ENCODE data around the gene MKNK2.
"Not testable (repeated sequence)": the region's sequence is repeated elsewhere in the genome, so short reads cannot be mapped to it uniquely, and the experiment has no call there.

The MKNK2 gene

DNA sequence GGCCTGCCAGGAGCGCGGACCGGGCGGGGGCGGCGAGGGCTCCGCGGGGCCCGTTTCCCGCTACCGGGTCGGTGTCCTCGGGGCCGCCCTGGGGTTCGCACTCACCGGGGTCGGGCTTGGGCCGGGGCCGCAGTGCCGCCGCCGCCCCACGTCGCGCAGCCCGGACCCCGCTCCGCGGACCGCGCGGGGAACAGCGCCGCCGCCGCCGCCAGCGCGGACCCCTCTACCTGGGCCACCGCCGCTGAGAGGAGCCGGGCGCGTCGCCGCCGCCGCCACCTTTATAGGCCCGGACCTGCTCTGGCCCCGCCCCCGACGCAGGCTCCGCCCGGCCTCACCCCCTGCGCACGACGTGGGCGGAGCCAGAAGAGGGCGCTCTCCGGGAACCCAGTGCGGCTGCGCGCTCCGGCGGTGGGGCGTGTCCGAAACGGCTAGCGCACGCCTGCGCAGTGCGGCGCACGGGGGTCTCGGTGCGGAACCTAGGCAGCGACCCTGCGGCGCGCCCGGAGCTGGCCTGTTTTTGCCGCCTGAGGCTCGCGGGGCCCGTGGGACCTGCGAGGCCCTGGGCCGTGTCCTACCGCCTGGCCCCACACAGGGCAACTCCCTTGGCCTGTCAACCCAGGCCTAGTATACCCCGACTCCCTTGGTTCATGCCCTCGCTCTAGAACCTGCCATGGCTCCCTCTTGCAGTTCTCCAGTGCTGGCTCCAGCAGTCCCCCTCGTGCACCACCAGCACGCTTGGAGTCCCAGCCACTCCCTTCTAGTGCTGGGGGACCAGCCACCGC lies at the start of gene MKNK2:
TSS of gene MKNK2 (minus strand) at position 254 of the 782 bp plus-strand sequence. CDS start 393 bp downstream, outside the sequence.
- DNase-seq, result peak; percentile 83

DNA sequence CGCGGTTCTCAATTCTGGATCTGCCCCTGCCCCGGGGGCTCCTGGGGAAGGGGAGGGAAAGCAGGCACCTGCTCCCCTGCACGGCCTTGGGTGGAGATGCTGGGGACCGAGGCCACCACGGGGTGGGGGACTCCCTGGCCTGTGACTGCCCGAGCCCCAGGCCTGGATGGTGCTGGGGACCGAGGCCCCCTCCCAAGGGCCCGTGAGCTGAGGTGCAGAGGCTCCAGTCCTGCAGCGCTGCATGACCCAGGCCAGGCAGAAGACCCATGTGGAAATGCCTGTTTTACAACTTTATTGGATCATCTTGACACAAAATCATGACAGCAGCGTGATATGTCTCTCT lies 49.6 kb upstream of the MKNK2 start:
- DNase-seq, result no peak

DNA sequence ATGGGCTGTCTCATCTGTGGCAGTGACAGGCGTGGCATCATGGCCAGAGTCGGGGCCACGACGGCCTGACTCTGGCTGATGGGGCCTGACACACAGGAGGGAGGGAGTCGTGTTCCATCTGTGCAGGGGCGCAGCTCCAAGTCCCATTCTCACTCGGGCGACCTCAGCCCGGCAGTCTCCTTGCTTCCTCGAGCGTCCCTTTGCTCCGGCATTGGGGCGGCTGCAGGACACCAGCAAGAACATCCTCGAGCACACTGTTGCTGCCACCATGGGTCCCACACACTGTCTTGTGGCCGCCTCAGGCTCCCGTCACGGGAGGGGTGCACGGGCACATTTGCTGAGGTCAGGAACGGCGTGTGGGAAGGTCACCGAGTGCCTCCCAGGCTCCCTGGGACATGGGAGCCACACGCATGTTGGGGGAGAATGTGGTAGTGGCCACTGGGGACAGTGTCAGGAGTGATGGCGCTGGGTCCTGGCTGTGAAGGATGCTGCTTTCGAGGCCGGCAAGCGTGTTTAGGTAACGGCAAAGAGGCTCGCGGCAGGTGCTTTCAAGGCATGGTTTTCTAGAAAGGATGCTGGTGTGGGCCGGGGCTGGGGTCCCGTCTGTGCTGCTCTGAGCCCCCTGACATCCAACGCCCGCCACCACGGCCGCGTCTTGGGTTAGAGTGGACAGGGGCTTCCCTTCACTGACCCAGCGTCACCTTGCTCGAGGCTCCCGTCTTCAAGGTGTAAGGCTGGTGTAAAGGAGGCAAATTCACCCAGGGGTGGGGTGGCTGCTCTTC lies 49.1 kb upstream of the MKNK2 start:
- DNase-seq, result no peak

DNA sequence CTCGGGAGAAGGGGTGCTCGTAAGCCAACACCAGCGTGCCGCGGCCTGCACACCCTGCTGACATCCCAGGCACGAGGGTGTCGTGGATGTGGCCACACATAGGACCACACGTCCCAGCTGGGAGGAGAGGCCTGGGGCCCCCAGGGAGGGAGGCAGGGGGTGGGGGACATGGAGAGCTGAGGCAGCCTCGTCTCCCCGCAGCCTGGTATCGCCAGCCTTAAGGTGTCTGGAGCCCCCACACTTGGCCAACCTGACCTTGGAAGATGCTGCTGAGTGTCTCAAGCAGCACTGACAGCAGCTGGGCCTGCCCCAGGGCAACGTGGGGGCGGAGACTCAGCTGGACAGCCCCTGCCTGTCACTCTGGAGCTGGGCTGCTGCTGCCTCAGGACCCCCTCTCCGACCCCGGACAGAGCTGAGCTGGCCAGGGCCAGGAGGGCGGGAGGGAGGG lies 48.0 kb upstream of the MKNK2 start:
- DNase-seq, result no peak

DNA sequence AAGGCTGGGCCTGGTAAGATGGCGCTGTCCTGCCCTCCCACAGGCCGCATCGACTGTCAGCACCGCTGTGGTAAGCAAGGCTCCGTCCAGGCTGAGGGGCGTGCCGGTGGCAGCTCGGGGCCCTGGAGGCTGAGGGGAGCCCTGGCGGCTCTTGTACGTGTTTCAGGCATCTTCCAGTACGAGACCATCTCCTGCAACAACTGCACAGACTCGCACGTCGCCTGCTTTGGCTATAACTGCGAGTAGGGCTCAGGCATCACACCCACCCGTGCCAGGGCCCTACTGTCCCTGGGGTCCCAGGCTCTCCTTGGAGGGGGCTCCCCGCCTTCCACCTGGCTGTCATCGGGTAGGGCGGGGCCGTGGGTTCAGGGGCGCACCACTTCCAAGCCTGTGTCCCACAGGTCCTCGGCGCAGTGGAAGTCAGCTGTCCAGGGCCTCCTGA lies 46.9 kb upstream of the MKNK2 start:
- DNase-seq, result no peak

DNA sequence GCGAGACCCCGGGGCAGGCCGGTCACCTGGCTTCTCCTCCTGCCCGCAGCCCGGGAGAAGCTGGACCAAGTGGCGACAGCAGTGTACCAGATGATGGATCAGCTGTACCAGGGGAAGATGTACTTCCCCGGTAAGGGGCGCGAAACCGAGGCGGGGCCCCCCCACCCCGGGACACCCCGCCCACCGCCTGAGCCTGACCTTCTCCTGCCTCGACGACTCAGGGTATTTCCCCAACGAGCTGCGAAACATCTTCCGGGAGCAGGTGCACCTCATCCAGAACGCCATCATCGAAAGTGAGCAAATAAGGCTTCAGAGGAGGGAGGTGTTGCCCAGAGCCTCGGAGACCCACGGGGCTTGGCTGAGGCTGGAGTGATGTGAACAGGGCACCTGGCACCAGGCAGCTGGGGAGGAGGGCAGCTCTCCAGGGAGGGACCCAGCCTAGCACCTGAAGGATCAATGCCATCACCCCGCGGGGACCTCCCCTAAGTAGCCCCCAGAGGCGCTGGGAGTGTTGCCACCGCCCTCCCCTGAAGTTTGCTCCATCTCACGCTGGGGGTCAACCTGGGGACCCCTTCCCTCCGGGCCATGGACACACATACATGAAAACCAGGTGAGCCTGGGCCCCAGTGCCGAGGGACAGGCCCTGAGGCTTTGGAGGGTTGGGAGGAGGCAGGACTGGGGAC lies 46.3 kb upstream of the MKNK2 start:
- DNase-seq, result no peak

DNA sequence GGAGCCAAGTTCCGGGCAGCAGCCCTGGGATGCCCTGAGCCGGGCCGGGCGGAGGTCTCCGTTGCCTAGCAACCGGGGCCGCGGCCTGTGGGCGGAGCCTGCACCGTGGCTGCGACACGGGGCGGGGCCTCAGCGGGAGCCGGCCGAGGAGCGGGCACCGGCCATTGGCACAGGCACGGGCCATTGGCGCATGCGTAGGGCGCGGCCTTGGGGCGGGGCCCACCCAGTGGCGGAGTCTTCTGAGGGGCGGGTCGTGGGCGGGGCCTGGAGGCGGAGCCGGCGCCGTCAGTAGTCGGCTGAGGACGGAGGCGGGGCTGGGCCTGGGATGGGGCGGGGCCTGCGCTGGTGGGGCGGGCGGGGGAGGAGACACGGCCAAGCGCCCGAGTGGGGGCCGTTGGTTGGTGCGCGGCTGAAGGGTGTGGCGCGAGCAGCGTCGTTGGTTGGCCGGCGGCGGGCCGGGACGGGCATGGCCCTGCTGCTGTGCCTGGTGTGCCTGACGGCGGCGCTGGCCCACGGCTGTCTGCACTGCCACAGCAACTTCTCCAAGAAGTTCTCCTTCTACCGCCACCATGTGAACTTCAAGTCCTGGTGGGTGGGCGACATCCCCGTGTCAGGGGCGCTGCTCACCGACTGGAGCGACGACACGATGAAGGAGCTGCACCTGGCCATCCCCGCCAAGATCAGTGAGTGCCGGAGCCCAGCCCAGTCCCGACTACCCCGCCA lies 45.6 kb upstream of the MKNK2 start, which contains the start of gene IZUMO4:
TSS of gene IZUMO4 (plus strand) at position 436 of the 723 bp plus-strand sequence. CDS start at position 467, 31 bp downstream.
- peak; percentile 94 for DNase-seq

DNA sequence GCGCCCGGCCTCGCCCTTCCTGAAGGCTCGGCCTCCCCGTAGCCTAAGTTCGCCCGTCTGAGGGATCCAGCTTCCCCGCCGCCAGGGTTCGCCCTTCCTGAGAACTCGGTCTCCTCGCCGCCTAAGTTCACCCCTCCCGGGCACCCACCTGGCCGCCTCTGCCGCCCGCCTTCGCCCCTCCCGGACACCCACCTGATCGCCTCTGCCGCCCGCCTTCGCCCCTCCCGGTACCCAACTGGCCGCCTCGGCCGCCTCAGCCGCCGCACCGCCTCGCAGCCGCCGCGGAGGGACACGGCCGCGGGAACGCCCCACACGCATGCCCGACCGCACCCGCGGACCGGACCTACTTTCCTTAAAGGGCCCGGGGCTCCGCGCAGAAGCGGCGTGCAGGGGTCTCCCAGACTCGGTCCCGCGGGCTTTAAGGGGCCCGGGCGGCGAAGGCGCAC lies 45.0 kb upstream of the MKNK2 start, which contains the start of gene MOB3A:
TSS of gene MOB3A (minus strand) at position 293 of the 446 bp plus-strand sequence. CDS start 17,766 bp downstream, outside the sequence.
- DNase-seq, result peak; percentile 91

DNA sequence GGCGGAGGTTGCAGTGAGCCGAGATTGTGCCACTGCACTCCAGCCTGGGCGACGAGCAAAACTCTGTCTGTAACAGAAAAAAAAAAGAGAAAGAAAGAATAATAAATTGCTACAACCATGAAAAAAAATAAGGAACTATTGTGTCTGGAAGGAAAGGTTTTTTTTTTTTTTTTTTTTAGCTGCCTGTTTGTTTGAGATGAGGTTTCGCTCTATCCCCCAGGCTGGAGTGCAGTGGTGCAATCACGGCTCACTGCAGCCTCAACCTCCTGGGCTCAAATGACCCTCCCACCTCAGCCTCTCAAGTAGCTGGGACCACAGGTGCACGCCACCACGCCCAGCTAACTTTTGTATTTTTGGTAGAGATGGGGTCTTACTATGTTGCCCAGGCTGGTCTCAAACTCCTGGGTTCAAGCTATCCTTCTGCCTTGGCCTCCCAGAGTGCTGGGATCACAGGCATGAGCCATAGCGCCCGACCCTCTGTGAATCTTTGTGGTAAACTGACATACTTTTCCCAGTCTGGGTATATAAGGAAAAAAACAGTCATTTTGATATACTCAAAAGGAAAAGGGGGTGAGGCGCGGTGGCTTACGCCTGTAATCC lies 41.0 kb upstream of the MKNK2 start:
- not testable (repeated sequence) for DNase-seq

DNA sequence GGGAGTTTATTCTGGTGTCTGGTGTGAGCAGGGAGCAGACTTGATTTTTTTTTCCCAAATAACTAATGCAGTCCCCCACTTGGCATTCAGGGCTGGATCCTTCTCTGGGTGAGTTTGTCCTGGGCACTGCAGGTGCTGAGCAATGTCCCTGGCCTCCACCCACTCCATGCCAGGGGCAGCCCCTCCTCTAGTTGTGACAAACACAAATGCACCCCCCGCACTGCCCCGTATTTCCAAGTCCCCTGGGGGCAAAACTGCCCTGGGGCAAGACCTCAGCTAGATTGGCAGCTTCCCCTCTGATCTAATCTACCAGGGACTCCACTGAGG lies 38.6 kb upstream of the MKNK2 start:
- no peak for DNase-seq

DNA sequence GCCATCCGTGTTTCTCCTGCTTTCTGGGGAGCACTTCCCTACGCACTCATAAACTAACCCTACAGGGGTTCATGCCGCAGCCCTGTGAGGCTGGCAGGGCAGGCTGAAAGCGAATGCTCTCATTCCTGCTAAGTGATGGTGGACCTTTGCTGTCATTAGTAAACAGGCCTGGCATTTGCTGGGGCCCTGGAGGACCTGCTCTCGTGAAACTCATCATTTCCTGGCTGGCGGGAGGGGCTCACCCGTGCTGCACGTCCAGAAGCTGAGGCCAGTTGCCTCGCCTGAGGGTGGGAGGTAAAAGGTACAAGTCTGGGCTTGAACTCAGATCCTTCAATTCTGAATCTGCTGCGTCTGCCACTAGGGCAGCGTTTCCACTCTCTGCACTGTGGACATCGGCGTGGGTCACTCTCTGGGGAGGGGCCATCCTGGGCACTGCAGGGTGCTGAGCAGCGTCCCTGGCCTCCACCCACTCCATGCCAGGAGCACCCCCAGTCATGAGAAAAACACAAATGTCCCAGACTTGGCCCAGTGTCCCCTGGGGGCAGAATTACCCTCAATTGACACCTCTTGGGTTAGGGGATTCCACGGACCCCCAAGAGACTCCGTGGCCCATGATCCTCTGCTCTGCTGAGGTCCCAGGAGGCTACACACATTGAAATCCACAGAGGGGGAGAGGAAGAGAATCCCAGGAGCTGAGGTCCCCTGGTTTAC lies 38.1 kb upstream of the MKNK2 start:
- DNase-seq, result no peak

DNA sequence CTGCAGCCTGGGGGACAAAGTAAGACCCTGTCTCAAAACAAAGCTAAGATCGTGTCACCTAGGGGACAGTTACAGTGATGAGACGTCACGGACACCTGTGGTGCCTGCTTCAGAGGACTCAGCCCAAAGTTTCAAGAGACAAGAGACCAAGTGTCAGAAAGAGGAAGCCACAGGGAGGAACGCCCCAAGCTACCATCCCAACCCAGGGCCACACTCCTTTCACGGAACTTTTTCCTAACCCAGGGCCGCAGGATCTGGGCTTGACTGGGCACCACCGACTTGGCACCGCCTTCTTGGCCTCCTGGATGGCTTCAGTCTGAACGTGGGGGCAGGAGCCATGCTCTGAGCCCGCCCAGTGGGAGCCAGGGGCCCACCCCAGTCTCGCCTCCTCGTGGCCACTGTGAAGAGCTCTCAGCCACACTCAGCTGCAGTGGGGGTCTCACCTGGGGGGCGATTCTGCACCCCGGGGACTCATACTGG lies 36.6 kb upstream of the MKNK2 start:
- DNase-seq, result peak; percentile 29

DNA sequence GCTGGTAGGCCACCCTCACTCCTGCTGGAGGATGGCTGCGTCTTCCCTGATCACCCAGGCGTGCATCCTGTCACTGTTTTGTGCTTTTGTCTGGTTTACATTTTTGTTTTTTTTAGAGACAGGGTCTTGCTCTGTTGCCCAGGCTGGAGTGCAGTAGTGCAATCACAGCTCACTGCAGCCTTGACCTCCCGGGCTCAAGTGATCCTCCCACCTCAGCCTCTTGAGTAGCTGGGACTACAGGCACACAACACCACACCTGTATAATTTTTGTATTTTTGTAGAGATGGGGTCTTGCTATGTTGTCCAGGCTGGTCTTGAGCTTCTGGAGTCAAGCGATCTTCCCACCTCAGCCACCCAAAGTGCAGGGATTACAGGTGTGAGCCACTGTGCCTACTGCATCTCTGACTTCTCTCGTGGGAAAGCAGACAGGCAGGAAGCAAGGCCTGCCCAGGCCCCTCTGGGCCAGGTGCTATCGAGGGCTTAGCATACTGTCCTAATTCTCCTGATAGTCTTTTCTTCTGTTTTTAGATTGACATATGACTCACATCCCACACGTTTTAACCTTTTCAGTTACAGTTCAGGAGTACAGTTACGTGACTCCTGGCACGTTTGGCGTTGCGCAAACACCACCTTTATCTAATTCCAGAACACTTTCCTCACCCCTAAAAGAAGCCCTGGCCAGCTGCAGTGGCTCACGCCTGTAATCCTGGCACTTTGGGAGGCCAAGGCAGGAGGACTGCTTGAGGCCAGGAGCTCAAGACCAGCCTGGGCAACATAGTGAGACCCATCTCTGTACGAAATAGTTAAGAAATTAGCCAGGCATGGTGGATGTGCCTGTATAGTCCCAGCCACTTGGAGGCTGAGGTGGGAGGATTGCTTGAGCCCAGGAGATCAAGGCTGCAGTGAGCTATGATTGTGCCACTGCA lies 35.9 kb upstream of the MKNK2 start:
- peak; percentile 36 for DNase-seq

DNA sequence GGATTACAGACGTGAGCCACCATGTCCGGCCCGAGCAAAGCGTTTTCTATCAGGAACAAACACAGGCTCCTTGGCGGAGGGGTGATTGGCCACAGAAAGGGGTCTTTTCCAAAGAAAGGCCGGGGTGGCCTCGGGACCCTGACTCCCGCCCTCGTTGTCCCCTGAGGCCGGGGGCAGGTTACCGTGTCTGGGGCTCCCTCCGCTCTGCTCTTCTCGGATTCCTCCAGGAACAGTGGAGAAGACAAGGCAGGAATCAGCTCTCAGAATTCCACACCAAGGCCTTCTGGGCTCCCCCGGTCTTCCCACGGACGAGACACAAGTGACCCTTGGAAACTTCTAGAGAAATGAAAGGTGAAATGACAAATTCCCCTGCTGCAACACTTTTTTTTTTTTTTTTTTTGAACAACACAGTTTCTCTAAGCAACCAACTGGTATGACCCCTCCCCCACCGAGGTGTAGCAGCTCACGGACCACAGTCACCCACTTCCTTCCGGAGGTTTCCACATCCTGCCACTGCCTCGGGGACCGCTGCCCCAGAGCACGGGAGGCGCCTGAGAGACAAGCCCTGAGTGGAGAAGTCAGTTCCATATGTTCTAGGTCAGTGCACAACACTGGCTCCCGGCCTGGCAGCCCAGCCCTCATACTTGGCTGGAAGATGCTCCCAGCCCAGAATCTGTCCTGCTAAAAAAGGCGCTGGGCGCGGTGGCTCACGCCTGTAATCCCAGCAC lies 34.1 kb upstream of the MKNK2 start:
- DNase-seq, result peak; percentile 84

DNA sequence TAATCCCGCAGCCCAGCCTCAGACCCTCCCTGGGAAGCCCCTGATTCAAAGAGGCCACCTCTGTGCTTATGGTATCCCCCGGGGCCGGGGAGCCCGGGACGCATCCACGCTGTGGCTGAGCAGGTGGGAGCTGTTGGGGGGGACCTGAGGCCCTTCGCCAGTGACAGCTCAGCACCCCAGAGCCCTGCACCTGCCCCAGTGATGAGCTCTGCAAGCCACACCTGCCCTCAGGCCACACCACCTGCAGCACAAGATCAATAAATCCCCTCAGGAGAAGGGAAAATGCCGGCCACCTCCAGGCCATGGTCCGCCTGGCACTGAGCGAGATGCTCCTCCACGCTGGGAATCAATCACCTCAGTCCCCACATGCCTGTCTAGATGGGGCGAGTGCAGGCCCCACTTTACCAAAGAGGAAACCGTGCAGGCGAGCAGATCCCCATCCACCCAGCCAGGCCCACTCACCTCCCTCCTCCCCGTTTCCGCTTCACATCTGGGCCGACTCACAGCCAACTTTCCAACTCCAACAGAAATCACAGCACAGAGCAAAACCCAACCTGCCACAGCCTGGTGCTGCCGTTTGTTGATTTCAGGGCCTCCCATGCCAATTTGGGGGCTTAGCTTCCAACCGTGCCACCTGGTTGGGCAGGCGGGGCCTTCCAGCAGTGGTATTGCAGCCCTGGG lies 32.3 kb upstream of the MKNK2 start:
- no peak for DNase-seq

DNA sequence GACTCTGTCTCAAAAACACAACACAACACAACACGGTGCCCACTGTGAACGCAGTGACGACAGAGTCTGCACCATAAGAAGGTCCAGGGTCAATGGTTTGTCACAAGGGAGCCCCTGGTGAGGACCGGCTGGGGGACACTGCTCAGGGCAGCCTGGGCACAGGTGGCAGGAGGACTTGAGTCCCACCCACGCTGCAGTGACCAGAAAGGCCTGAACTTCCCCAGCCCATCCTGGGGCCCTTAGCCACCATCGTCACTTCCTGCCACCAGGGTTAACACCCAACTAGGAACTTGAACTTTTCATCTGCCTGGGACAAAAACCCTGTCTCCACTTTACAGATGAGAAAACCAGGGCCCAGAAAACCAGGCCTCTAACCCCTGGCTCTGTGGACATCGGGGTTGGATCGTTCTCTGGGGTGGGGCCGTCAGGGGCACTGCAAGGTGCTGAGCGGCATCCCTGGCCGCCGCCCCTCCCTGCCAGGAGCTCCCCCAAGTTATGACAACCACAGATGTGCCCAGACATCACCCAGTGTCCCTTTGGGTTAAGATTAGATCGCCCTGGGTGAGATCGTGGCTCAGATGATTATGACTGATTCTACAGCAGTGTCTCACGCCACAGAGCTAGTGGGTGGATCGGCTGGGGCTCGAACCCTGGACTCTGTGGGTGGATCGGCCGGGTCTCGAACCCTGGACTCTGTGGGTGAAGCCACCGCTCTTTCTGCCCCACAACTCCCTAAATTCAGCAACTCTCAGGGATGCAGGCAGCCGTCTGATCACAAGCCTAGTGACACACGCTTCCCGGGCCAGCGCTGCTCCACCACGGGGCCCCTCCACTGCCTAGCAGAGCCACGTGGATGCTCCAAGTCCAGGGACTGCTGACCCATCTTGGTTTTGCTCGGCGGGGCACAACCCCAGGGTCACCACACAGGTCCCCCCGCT lies 31.1 kb upstream of the MKNK2 start:
- DNase-seq, result peak; percentile 33

DNA sequence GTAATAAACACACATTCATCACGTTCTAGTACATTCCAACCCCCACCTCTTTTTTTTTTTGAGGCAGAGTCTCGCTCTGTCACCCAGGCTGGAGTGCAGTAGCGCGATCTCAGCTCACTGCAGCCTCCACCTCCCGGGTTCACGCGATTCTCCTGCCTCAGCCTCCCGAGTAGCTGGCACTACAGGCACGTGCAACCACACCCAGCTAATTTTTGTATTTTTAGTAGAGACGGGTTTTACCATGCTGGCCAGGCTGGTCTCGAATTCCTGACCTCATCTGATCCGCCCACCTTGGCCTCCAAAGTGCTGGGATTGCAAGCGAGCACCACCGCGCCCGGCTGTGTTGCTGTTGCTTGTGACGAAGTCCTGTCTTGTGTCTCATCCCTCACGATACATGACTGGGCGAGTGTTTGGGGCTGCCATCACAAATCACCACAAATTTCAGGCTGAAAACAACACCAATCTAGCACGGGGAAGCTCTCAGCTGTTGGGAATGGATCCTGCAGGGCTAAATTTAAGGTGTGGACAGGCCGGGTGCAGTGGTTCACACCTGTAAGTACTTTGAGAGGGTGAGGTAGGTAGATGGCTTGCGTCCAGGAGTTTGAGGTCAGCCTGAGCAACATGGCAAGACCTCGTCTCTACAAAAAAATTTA lies 29.4 kb upstream of the MKNK2 start:
- DNase-seq, result no peak
